Spleen (tissue), 7 donors: ENCODE measurements around the gene HSF4.

Experiments
- CTCF ChIP-seq, 11 experiments: fragments of 200-600 bp in 7 of 11; fragments of 450-650 bp in 4 of 11; sonication (generic) in 4 of 11; IDR thresholded peaks in 8 of 11; conservative IDR thresholded peaks in 3 of 11; 1 replicate in 7 of 11; 2 replicates in 4 of 11; pipeline versions ENCODE4 v1.4.0 to v1.8.0; 2016 to 2021; ENCODE audit warnings: antibody characterized with exemption in 11 of 11, inconsistent platforms in 4 of 11, mild to moderate bottlenecking in 1 of 11
- POLR2A ChIP-seq, 3 donors: fragments of 450-650 bp; IDR thresholded peaks; one replicate each; pipeline ENCODE4 v1.5.1; 2017; ENCODE audit warnings: antibody characterized with exemption in 3 of 3, mild to moderate bottlenecking in 1 of 3
- POLR2AphosphoS5 ChIP-seq, 3 donors: sonication (generic); formaldehyde crosslinking; IDR thresholded peaks; one replicate each; pipeline ENCODE4 v1.5.1; 2017; ENCODE audit warnings: antibody characterized with exemption in 3 of 3
- donor health status: DM: no; HTN: no; CAD: no; lungs with moderate emphysema.
- donor health status: DM: no; HTN: no; CAD: no.
- donor health status: DM: no; HTN: no; CAD: no.

DNA sequence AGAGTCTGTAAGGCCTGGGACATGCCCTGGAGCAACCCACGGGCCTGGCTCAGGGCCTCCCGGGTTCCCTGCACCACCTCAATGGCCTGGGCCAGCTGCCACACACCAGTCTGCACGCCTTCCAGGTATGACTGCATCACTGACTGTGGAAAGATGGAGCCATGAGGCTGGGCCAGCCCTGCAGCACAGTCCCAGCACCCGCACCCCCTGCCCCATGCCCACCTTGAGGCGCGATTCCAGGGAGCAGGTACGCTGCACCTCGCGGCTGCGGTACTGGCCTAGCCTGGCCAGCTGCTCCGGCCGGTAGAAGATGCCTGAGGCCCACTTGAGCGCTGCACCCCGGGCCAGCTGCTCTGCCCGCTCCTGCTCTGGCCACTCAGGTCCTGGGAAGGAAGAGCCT lies 24.3 kb downstream of the HSF4 start:
- TF ChIP-seq CTCF (IDR thresholded peaks at IDR 0.05 in 8 of 11, conservative IDR thresholded peaks at IDR 0.05 in 3 of 11) (no peak), POLR2A (IDR thresholded peaks at IDR 0.05) (no peak), POLR2AphosphoS5 (IDR thresholded peaks at IDR 0.05) (no peak)
